Measurements from ENCODE around the gene LARP6.
"Not testable (repeated sequence)": the region's sequence is repeated elsewhere in the genome, so short reads cannot be mapped to it uniquely, and the experiment has no call there.

Gene LARP6

GRCh38 chr15:70829371-70830166 lies 24.4 kb downstream of the LARP6 start:
- DNase-seq (ENCODE audit: low spot score) = no peak

- DNase-seq (ENCODE audit: low spot score) = no peak
Measured at GRCh38 chr15:70827721-70828120, 26.2 kb downstream of the LARP6 start.

- peak; percentile 91 for DNase-seq (ENCODE audit: low spot score)
Measured at GRCh38 chr15:70826634-70827033, 27.3 kb downstream of the LARP6 start.

- no peak for DNase-seq (ENCODE audit: low spot score)
Measured at GRCh38 chr15:70825841-70826240, 28.1 kb downstream of the LARP6 start.

- no peak for DNase-seq (ENCODE audit: low spot score)
Measured at GRCh38 chr15:70823196-70823595, 30.8 kb downstream of the LARP6 start.

- no peak for DNase-seq (ENCODE audit: low spot score)
Measured at GRCh38 chr15:70820214-70820613, 33.7 kb downstream of the LARP6 start.

- no peak for DNase-seq (ENCODE audit: low spot score)
Measured at GRCh38 chr15:70818580-70818979, 35.4 kb downstream of the LARP6 start.

GRCh38 chr15:70817266-70817665 lies 36.7 kb downstream of the LARP6 start:
- DNase-seq (ENCODE audit: low spot score) = no peak

- no peak for DNase-seq (ENCODE audit: low spot score)
Measured at GRCh38 chr15:70815604-70816003, 38.4 kb downstream of the LARP6 start.

GRCh38 chr15:70815011-70815410 lies 38.9 kb downstream of the LARP6 start:
- DNase-seq (ENCODE audit: low spot score) = not testable (repeated sequence)

- DNase-seq (ENCODE audit: low spot score) = no peak
Measured at GRCh38 chr15:70812827-70813364, 41.1 kb downstream of the LARP6 start.

GRCh38 chr15:70810916-70811578 lies 42.9 kb downstream of the LARP6 start:
- no peak for DNase-seq (ENCODE audit: low spot score)

GRCh38 chr15:70806992-70807712 lies 46.8 kb downstream of the LARP6 start:
- no peak for DNase-seq (ENCODE audit: low spot score)

- DNase-seq (ENCODE audit: low spot score) = not testable (repeated sequence)
Measured at GRCh38 chr15:70804388-70804787, 49.6 kb downstream of the LARP6 start.

GRCh38 chr15:70802629-70803028 lies 51.3 kb downstream of the LARP6 start:
- DNase-seq (ENCODE audit: low spot score) = peak; percentile 70

- no peak for DNase-seq (ENCODE audit: low spot score)
Measured at GRCh38 chr15:70801109-70801508, 52.8 kb downstream of the LARP6 start.

GRCh38 chr15:70799667-70800450 lies 54.1 kb downstream of the LARP6 start:
- DNase-seq (ENCODE audit: low spot score) = peak; percentile 91

GRCh38 chr15:70797464-70797863 lies 56.5 kb downstream of the LARP6 start:
- DNase-seq (ENCODE audit: low spot score) = no peak

- DNase-seq (ENCODE audit: low spot score) = no peak
Measured at GRCh38 chr15:70796516-70797310, 57.2 kb downstream of the LARP6 start.

- peak; percentile 87 for DNase-seq (ENCODE audit: low spot score)
Measured at GRCh38 chr15:70795311-70795665, 58.7 kb downstream of the LARP6 start.

Measured in AG08395 (cell line).